B cell (primary cell): ENCODE measurements around the gene ZNF521.

Experiments used
- EZH2 ChIP-seq: IDR thresholded peaks from 2 replicates; pipeline ENCODE4 v1.6.1; 2012; ENCODE audit warnings: borderline replicate concordance, low read depth, mild to moderate bottlenecking, moderate library complexity, low read length; ENCODE audit not compliant: insufficient read depth, poor library complexity, severe bottlenecking
- TF ChIP-seq, protein P1 (sequence below): fragments of 200-600 bp; IDR thresholded peaks from one replicate; pipeline ENCODE4 v1.8.0; 2022; ENCODE audit warnings: antibody characterized with exemption, mild to moderate bottlenecking

DNA sequence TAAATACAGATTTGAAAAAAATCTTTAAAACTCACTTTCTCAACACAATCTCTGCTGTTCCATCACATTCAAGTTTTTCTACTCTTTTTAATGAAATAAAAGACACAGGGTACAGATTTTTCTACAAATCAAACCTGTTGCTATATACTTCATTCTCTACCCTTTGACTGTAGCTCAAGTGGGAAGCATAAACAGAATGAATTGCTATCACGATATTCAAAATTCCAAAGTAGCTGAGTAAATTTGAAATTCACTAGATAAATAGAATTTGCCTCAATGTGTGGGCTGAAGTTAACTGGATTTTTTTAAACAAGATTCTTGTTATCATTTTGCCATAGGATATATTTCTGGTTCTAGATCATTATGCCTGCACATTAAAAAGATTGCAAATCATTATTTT lies 185.9 kb downstream of the ZNF521 start:
- TF ChIP-seq, protein P1, sequence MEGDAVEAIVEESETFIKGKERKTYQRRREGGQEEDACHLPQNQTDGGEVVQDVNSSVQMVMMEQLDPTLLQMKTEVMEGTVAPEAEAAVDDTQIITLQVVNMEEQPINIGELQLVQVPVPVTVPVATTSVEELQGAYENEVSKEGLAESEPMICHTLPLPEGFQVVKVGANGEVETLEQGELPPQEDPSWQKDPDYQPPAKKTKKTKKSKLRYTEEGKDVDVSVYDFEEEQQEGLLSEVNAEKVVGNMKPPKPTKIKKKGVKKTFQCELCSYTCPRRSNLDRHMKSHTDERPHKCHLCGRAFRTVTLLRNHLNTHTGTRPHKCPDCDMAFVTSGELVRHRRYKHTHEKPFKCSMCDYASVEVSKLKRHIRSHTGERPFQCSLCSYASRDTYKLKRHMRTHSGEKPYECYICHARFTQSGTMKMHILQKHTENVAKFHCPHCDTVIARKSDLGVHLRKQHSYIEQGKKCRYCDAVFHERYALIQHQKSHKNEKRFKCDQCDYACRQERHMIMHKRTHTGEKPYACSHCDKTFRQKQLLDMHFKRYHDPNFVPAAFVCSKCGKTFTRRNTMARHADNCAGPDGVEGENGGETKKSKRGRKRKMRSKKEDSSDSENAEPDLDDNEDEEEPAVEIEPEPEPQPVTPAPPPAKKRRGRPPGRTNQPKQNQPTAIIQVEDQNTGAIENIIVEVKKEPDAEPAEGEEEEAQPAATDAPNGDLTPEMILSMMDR, result no peak
- TF ChIP-seq EZH2, result no peak
